H9 (cell line): ENCODE results near the gene MBOAT2. TPM values are rescaled to one million over a fixed set of nuclear protein-coding genes. Genes with fewer than 3 reads are reported as not detected.

Experiments used
- DNase-seq: peaks from one replicate; pipeline ENCODE4 v3.0.0-alpha.2; 2017
- H2AFZ ChIP-seq: one replicate; pipeline ENCODE4 v1.6.1; 2013; ENCODE audit warnings: mild to moderate bottlenecking, low read length, control low read depth, moderate library complexity
- H2AK5ac ChIP-seq: 2 replicates; pipeline ENCODE4 v1.6.1; 2013; ENCODE audit warnings: low read length, control low read depth, mixed read lengths; ENCODE audit not compliant: insufficient read length
- H2BK120ac ChIP-seq: one replicate; pipeline ENCODE4 v1.6.1; 2013; ENCODE audit warnings: low read depth, mild to moderate bottlenecking, low read length, control low read depth, inconsistent platforms; ENCODE audit not compliant: poor library complexity, severe bottlenecking
- H2BK12ac ChIP-seq: 2 replicates; pipeline ENCODE4 v1.6.1; 2013; ENCODE audit warnings: low read length, control low read depth, mixed read lengths, low read depth; ENCODE audit not compliant: insufficient read length
- H2BK15ac ChIP-seq: 2 replicates; pipeline ENCODE4 v1.6.1; 2013; ENCODE audit warnings: low read depth, low read length, control low read depth
- H2BK20ac ChIP-seq: one replicate; pipeline ENCODE4 v1.6.1; 2013; ENCODE audit warnings: low read depth, mild to moderate bottlenecking, low read length, control low read depth, inconsistent platforms; ENCODE audit not compliant: poor library complexity, severe bottlenecking
- H2BK5ac ChIP-seq: 2 replicates; pipeline ENCODE4 v1.6.1; 2013; ENCODE audit warnings: low read length, control low read depth, mixed read lengths; ENCODE audit not compliant: insufficient read length
- H3K14ac ChIP-seq: 2 replicates; pipeline ENCODE4 v1.6.1; 2013; ENCODE audit warnings: low read length, control low read depth; ENCODE audit not compliant: insufficient read depth
- H3K18ac ChIP-seq: 2 replicates; pipeline ENCODE4 v1.6.1; 2013; ENCODE audit warnings: low read depth, mild to moderate bottlenecking, mixed read lengths, low read length, control low read depth; ENCODE audit not compliant: insufficient read length
- H3K23ac ChIP-seq: 2 replicates; pipeline ENCODE4 v1.6.1; 2013; ENCODE audit warnings: low read length, control low read depth, mixed read lengths, low read depth; ENCODE audit not compliant: insufficient read length
- H3K23me2 ChIP-seq: 2 replicates; pipeline ENCODE4 v1.6.1; 2013; ENCODE audit warnings: low read depth, mild to moderate bottlenecking, mixed read lengths, low read length, control low read depth; ENCODE audit not compliant: insufficient read length, poor library complexity, severe bottlenecking
- H3K27ac ChIP-seq: 2 replicates; pipeline ENCODE4 v1.5.1; 2013; ENCODE audit warnings: low read length, control low read depth, mixed read lengths, low read depth; ENCODE audit not compliant: insufficient read length
- H3K27me3 ChIP-seq: 2 replicates; pipeline ENCODE4 v1.6.1; 2013; ENCODE audit warnings: low read length, control low read depth, inconsistent platforms; ENCODE audit not compliant: insufficient read depth
- H3K4ac ChIP-seq: 2 replicates; pipeline ENCODE4 v1.6.1; 2013; ENCODE audit warnings: low read depth, mild to moderate bottlenecking, control low read depth, inconsistent platforms, low read length, moderate library complexity
- H3K4me1 ChIP-seq: 2 replicates; pipeline ENCODE4 v1.6.1; 2013; ENCODE audit warnings: low read length, control low read depth, inconsistent platforms; ENCODE audit not compliant: insufficient read depth
- H3K4me2 ChIP-seq: 2 replicates; pipeline ENCODE4 v1.6.1; 2013; ENCODE audit warnings: low read length, control low read depth, mixed read lengths; ENCODE audit not compliant: insufficient read length, insufficient read depth
- H3K56ac ChIP-seq: 2 replicates; pipeline ENCODE4 v1.6.1; 2013; ENCODE audit warnings: low read depth, mild to moderate bottlenecking, mixed read lengths, low read length, control low read depth; ENCODE audit not compliant: insufficient read length
- H3K79me1 ChIP-seq: 2 replicates; pipeline ENCODE4 v1.6.1; 2013; ENCODE audit warnings: low read depth, mild to moderate bottlenecking, moderate library complexity, low read length, control low read depth, inconsistent platforms; ENCODE audit not compliant: insufficient read depth, poor library complexity, severe bottlenecking
- H3K79me2 ChIP-seq: 2 replicates; pipeline ENCODE4 v1.6.1; 2013; ENCODE audit warnings: low read length, control low read depth, inconsistent platforms; ENCODE audit not compliant: insufficient read depth
- H3K9ac ChIP-seq: 2 replicates; pipeline ENCODE4 v1.6.1; 2013; ENCODE audit warnings: low read length, control low read depth, mixed read lengths; ENCODE audit not compliant: insufficient read length; ENCODE audit errors: extremely low read depth
- H3K9me3 ChIP-seq: one replicate; pipeline ENCODE4 v1.6.1; 2013; ENCODE audit warnings: low read depth, low read length, inconsistent platforms; ENCODE audit not compliant: control insufficient read depth
- H3T11ph ChIP-seq: one replicate; pipeline ENCODE4 v1.6.1; 2013; ENCODE audit warnings: mild to moderate bottlenecking, low read length, control low read depth, inconsistent platforms
- H4K20me1 ChIP-seq: one replicate; pipeline ENCODE4 v1.6.1; 2013; ENCODE audit not compliant: control insufficient read depth, insufficient read length, insufficient read depth
- H4K5ac ChIP-seq: 2 replicates; pipeline ENCODE4 v1.6.1; 2013; ENCODE audit warnings: low read depth, mild to moderate bottlenecking, mixed read lengths, low read length, control low read depth; ENCODE audit not compliant: insufficient read length
- H4K8ac ChIP-seq: replicated peaks from 2 replicates; pipeline ENCODE4 v1.6.1; 2013; ENCODE audit warnings: low read length, control low read depth, mixed read lengths, low read depth; ENCODE audit not compliant: insufficient read length
- H4K91ac ChIP-seq: 2 replicates; pipeline ENCODE4 v1.6.1; 2013; ENCODE audit warnings: low read depth, mild to moderate bottlenecking, moderate library complexity, mixed read lengths, low read length, control low read depth; ENCODE audit not compliant: insufficient read length
- H3K27ac Mint-ChIP-seq, 3 experiments: 2 replicates in 2 of 3; 3 replicates in 1 of 3; pipeline ENCODE4 v1.8.0; 2020 to 2021; ENCODE audit warnings: mixed read lengths in 3 of 3, mild to moderate bottlenecking in 1 of 3, moderate library complexity in 1 of 3
- H3K27me3 Mint-ChIP-seq: 2 replicates; pipeline ENCODE4 v1.8.0; 2021; ENCODE audit warnings: low read depth, mild to moderate bottlenecking, moderate library complexity, mixed read lengths
- H3K36me3 Mint-ChIP-seq, 3 experiments: 2 replicates in 2 of 3; 3 replicates in 1 of 3; pipeline ENCODE4 v1.8.0; 2020 to 2021; ENCODE audit warnings: low read depth in 3 of 3, mixed read lengths in 3 of 3; ENCODE audit not compliant: insufficient read depth in 1 of 3
- H3K4me1 Mint-ChIP-seq, 2 experiments: 2 replicates each; pipeline ENCODE4 v1.8.0; 2020; ENCODE audit warnings: mixed read lengths in 2 of 2
- H3K4me3 Mint-ChIP-seq, 2 experiments: 2 replicates in 1 of 2; 3 replicates in 1 of 2; pipeline ENCODE4 v1.8.0; 2020 to 2021; ENCODE audit warnings: mild to moderate bottlenecking in 2 of 2, mixed read lengths in 2 of 2, moderate library complexity in 1 of 2
- H3K9me3 Mint-ChIP-seq, 2 experiments: 2 replicates in 1 of 2; 3 replicates in 1 of 2; pipeline ENCODE4 v1.8.0; 2020; ENCODE audit warnings: mild to moderate bottlenecking in 2 of 2, mixed read lengths in 2 of 2, moderate library complexity in 1 of 2
- WGBS: extraction: QIAGEN DNeasy Blood & Tissue Kit; methylation state at CpG from one replicate; pipeline ENCODE4 v1.1.7; 2013; ENCODE audit warnings: missing lambda C conversion rate, low lambda C conversion rate, mixed read lengths; ENCODE audit not compliant: insufficient read length; ENCODE audit errors: extremely low coverage; 5-methylcytosine and 5-hydroxymethylcytosine counted together
- total RNA-seq: library from RNA; stranded (reverse); gene quantifications from 2 replicates; pipeline ENCODE4 v1.2.1, GENCODE V29; 2021
- TF ChIP-seq, protein P1 (sequence below): fragments of 200-600 bp; sonication (generic); conservative IDR thresholded peaks from 3 replicates; pipeline ENCODE4 v1.8.0; 2021; ENCODE audit warnings: antibody characterized with exemption, mild to moderate bottlenecking

The MBOAT2 gene
- total RNA-seq, 1 experiment from 2014 or later: 20.2 TPM

DNA sequence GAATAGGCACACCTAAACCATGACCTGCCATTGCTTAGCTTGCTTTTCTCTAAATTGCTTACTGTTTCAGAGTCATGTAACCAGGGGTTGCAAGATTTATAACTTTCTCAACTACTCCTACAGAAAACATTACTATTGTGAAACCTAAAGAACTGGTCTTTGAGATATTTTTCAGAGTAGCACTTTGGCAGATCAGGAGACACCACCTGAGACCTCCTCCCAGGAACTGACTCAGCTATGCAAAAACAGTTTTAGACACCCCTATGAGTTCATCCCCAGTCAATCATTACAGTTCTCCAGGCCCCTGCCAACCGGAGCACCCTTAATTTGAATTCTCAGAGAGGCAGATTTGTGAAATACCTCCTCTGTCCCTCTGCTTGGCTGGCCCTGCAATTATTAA is 80.3 kb downstream of the MBOAT2 start:
- Histone ChIP-seq H2BK12ac (no peak overlapping the region), H3K79me1 (no peaks in the 10 kb centered on the region), H4K5ac (no peak overlapping the region), H3K79me2 (no peaks in the 10 kb centered on the region), H3K27me3 (no peaks in the 10 kb centered on the region), H3K9me3 (no peaks in the 10 kb centered on the region), H3K18ac (no peak overlapping the region), H4K91ac (no peak overlapping the region), H3K4me1 (no peaks in the 10 kb centered on the region), H2BK20ac (no peak overlapping the region), H3K23ac (no peak overlapping the region), H3K4ac (no peak overlapping the region), H2AK5ac (no peak overlapping the region), H2AFZ (no peak overlapping the region), H3K27ac (no peak overlapping the region), H3K9ac (no peak overlapping the region), H2BK15ac (no peak overlapping the region), H3T11ph (no peak overlapping the region), H3K23me2 (no peaks in the 10 kb centered on the region), H3K4me2 (no peak overlapping the region), H3K56ac (no peak overlapping the region), H4K20me1 (no peaks in the 10 kb centered on the region), H2BK120ac (no peak overlapping the region), H3K14ac (no peak overlapping the region), H4K8ac (no peak overlapping the region), H2BK5ac (no peak overlapping the region)
- Mint-ChIP-seq H3K27ac (no peak overlapping the region; a peak in 1 of 7 replicates), H3K9me3 (no peaks in the 10 kb centered on the region), H3K4me3 (no peak overlapping the region), H3K27me3 (no peaks in the 10 kb centered on the region), H3K36me3 (peaks cover 0 to 5% (median 2%) of the 10 kb centered on the region in 3 experiments; a peak in 3 of 7 replicates), H3K4me1 (peaks cover 9 to 10% of the 10 kb centered on the region in 2 experiments)
- WGBS: no CpG with 5 or more reads among the region's 1 CpG
- TF ChIP-seq, protein P1, sequence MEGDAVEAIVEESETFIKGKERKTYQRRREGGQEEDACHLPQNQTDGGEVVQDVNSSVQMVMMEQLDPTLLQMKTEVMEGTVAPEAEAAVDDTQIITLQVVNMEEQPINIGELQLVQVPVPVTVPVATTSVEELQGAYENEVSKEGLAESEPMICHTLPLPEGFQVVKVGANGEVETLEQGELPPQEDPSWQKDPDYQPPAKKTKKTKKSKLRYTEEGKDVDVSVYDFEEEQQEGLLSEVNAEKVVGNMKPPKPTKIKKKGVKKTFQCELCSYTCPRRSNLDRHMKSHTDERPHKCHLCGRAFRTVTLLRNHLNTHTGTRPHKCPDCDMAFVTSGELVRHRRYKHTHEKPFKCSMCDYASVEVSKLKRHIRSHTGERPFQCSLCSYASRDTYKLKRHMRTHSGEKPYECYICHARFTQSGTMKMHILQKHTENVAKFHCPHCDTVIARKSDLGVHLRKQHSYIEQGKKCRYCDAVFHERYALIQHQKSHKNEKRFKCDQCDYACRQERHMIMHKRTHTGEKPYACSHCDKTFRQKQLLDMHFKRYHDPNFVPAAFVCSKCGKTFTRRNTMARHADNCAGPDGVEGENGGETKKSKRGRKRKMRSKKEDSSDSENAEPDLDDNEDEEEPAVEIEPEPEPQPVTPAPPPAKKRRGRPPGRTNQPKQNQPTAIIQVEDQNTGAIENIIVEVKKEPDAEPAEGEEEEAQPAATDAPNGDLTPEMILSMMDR: no peak
- no peak for DNase-seq
